Renal cortical epithelial cell (primary cell): ENCODE data around the gene ST8SIA3. TPM values are rescaled to one million over a fixed set of nuclear protein-coding genes. Genes with fewer than 3 reads are reported as not detected.

Experiments
- DNase-seq: peaks from one replicate; pipeline ENCODE4 v3.0.0-alpha.2; 2011; ENCODE audit warnings: low read depth
- total RNA-seq: library from RNA; depleted of rRNA; stranded (reverse); fragments of >200 nt; gene quantifications from 2 replicates; pipeline ENCODE4 v1.2.3, GENCODE V29; 2014

ST8SIA3 gene, protein sequence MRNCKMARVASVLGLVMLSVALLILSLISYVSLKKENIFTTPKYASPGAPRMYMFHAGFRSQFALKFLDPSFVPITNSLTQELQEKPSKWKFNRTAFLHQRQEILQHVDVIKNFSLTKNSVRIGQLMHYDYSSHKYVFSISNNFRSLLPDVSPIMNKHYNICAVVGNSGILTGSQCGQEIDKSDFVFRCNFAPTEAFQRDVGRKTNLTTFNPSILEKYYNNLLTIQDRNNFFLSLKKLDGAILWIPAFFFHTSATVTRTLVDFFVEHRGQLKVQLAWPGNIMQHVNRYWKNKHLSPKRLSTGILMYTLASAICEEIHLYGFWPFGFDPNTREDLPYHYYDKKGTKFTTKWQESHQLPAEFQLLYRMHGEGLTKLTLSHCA
- not detected in 2 replicates for total RNA-seq

DNA sequence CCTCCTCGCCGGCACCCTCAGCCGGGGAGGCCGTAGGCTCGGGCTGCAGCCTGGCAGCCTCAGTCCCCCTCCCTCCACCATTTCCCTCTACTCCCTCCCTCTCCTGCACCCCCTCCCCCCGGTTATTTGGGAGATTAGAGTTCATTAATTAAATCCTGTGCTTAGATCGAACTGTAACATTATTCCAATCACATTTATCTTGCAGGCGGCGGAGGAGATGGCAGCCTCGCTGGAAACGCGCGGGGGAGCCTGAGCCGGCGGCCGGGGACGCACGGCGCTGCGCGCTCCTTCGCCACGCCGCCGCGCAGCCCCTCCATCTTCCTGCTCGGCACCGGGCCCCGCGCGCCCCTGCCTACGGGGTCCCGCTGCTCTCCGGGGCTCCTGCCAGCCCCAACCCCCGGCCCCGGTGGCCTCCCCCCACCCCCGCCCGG is at the start of gene ST8SIA3:
TSS of gene ST8SIA3 (plus strand) at position 287 of the 431 bp plus-strand sequence. CDS start 290 bp downstream, outside the sequence.
- no peak for DNase-seq

DNA sequence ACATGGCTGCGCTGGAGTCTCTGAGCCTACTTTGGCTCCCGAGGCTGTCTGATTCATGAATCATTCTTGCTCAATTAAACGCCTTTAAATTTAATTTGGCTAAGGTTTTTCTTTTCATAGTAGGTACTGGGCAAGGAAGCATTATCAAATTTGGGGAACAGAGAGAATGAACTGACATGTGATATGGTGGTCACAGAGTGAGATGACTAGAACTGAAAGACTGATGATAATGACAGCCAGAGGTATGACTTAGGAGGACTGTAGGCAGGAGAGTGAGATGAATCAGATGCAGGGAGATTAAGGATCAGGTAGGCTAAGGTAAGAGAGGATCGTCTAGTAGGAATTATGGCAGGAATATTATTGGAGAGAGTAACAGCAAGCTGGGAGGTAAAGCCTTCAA is 40.9 kb upstream of the ST8SIA3 start:
- DNase-seq, result no peak

DNA sequence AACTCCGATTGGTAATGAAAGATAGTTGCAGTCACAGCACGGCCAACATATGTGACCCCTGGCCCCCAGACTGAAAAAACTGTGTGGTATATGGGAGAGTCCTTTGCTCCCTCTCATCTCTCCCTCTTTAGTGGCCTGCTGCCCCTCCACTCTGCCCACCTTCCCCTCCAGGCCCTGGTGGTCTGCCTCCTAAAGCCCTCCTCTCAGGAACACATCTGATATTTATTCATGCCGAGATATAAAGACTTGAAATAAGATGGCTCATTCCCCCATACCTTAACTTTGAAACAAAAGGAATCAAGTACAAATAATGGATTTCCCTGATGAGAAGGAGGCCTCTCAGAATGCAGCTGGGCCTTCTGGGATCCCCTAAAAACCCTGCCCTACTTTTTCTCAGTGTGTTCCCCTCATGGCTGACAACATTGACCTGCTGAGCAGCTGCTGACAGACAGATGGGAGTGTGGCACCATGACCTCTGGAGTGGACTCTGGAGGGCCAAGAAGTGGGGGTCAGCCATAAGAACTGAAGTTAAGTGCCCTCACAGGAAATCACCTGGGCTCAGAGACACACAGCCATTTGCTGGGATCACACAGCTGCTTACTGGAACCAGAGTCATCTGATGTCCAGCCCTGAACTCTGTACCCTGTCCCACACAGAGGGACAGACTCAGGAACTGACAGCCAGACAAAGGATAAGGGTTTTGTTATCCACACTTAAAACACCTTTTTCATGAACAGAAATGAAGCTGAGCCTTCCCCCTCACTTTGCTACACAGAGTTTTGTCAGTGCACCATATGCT is 39.8 kb upstream of the ST8SIA3 start:
- no peak for DNase-seq

DNA sequence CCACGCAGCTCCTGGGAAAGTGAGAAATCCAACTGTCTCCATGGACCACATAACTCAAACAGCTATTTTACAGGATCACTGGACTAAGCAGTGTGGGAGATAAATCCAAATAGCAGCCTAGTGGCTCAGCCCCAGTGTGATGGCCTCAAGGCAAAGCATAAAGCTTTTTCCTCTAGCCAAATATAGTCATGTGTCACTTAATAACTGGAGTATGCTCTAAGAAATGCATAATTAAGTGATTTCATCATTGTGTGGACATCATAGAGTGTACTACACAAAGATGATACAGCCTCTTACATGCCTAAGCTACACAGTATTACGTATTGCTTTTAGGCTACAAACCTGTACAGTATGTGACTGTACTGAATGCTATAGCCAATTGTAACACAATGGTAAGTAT is 31.8 kb upstream of the ST8SIA3 start:
- no peak for DNase-seq

DNA sequence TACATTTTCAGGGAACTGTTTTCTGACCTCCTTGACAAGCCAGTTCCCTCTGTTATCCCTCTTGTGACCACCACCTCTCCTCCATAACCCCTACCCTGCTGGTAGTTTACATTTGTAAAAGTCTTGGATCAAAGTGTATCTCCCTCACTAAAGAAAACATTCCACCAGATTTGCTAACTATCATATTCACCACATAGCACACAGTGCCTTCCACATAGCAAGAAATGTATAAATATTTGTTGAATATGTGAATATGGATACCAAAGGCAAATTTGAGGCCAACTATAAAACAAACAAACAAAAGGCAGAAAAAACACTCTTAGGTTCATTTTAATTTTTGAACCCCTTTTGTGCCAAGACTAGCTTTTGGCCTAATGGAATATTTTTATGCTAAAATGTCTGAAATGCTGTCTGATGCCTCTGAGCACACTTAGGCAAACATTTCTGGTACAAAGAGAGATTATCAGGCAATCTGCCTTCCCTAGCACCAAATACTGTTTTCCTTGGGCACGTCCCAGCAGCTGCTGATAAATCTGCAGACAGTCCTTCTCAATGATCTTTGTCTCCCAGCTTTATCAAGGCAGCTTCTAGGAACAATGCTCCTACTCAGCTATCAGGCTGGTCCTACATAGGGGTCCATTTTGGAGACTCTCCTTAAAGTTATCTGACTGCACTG is 26.7 kb upstream of the ST8SIA3 start:
- no peak for DNase-seq

DNA sequence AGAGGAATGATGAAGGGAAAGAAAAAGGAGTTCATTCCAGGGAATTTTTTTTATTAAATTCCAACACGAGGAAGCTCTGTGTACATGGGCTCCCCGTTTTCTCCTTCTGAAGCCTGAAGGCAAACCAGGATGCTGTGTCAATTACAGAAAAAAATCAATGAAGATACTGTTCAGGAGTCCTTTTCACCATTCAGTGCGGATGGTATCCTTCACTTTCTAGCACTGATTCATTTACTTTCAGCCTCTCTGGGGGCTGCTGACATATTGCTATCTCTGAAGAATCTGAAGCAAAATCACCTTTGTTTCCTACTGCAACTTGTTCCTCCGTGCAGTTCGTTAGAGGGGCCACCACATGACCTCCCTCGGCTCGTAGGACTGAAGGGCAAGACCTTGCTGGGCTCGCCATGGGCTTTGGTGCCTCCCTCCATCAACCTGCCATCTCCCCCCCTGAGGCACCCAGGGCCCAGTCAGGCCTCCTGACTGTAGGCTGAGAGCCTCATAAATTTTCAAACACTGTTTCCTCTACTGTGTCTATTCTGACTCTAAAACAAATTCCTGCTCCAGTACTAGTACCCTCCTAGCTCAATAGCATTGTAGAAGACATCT is 25.5 kb upstream of the ST8SIA3 start:
- no peak for DNase-seq

DNA sequence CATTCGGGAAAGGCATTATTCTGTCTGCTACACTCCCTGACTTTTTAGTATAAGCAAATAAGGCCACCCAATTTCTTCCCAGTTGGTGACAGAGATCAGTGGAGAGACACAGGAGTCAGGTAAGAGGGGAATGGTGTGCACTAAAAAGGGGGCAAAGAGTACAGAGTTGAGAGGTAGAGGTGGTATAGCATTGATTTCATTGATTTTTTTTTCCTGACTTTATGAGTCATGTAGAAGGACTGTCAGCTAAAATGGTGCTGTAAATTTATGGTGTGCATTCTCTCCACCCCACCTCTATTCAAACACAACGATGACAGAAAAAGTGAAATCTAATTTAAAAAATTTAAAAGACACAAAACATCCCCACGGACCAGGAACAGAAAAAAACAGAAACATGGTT is 23.7 kb upstream of the ST8SIA3 start:
- no peak for DNase-seq

DNA sequence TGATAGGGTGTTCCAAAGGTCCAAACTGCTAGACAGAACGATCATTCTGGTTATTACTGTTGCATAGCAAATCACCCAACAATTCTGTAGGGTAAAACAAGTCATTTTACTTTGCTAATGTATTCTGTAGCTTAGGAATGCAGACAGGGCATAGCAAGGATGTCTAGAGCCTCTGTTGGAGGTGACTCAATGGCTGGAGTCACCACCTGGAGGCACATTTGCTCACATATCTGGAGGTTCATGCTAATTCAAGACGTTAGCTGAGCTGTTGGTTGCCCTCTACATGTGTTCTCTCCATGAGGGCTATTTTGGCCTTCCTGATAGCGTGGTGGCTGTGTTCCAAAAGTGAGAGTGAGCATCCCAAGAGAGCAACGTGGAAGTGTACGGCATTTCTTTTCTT is 22.5 kb upstream of the ST8SIA3 start:
- DNase-seq, result no peak

DNA sequence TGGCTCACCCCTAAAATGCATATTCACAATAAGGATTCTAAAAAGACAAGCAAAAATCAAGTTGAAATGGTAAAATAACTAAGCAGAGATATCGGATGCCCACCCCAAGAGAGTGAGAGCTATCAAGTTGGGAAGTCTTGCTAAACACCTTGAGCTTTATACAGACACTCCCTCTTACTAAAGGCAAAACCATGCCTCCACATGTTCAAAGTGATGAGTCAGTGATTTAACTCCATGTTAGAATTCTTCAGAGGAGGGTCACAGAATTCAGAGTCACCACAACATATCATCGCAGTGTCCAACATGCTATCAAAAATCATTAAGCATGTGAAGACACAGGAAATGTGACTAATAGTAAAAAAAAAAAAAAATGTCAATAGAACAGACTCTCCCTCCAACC is 20.6 kb upstream of the ST8SIA3 start:
- DNase-seq, result no peak

DNA sequence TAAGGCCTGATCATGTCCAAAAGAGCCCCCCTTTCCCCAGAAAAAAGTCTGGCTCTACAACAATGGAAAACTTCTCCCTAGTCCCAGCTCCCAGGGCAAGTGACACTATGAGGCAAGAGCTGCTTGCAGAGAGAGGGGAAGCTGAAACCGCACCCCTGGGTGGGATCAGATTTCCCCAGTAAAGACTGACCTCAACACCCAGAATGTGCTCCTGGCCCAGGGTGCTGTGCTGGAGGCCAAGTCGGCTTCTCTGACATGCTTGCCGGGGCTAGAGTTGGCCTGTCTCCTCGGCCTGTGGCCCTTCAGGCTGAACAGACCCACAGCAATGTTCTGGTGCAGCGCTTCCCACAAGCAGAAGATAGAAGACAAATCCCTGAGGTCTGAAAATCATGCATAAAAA is 18.4 kb upstream of the ST8SIA3 start:
- DNase-seq, result no peak

DNA sequence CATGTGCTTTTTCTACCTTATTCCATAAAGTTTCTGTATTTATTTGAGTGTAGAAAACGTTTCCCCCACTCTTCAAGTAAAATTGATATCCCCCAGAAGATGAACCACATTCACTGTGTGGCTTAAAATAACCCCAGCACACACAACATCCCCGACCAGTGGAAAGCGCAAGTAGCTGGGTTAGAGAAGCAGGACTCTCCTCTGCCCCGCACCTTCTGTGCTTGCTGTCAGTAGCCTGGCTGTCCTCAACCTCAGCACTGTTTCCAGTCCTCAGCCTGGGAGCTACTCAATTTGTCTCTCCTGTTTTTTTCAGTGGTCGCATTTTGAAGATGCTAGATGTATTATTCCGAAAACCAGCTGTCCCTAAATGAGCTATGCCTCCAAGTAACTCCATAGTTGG is 18.0 kb upstream of the ST8SIA3 start:
- DNase-seq, result no peak

DNA sequence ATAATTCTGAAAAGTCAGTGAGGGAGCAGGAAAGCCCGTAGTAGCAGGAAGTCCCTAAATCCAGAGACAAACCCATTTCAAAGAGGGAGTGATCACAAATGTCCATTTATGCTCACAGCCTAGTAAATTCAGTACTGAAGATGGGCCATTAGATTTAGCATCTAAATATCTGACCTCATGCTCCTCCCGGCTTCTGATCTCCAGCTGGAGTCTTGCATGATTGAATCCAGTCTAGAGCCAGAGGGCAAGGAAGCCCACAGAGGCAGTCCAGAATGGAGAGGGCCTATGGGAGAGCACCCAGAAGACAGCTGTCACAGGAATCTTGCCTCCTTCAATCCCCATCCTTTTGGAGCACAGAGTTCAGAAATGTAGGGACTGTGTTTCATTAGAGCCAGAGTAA is 16.0 kb upstream of the ST8SIA3 start:
- DNase-seq, result no peak

DNA sequence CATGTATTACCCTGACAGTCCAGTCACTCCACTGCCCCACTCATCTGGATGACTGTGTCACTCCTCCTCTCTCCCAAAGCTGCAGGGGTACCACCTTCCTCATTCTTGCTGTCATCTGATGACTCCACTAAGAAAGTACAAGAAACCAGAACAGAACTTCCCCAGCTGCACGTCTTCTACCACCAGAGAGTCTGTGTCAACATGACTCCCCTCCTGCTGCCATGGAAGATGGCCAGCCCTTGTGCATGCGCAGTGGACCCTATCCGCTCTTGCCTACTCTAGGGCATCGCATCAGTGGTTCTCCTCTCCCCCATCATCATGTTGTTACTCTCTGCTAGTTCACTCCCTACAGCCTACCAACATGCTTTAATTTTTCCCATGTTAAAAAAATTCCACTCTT is 14.5 kb upstream of the ST8SIA3 start:
- no peak for DNase-seq

DNA sequence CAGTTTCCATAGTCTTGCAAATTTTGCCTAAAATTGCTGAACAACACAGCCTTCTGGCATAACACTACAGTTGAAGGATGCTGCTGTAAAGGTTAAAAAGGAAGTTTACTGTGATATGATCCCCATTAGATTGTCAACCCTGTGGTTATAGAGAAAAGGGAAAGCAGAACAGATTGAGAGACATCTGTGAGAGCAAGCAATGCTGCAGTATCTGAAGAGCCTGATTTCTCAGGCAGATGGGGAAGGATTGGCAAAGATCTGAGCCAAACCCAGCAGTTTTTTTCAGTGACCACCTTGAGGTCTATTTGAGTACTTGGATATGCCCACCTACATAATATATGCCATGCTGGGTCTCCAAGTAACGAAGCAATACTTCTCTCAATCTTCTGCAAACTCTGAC is 8.5 kb upstream of the ST8SIA3 start:
- no peak for DNase-seq

DNA sequence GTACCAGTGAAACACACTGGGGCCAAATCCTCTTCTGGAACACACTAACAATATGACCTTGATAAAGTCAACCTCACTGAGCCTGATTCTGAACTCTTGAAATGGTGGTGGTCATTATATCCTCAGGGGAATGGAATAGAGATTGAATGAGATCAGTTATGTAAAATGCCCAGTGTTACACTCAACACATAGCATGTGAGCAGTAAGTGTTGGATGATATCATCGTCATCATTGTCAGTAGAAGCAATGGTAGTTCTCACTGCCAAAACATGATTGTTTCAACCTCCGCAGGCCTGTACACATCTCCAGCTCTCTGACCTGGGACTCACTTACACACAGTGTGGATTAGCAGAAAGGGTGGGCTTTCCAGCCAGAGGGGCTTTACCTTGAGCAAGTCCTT is 5.5 kb upstream of the ST8SIA3 start:
- DNase-seq, result no peak

DNA sequence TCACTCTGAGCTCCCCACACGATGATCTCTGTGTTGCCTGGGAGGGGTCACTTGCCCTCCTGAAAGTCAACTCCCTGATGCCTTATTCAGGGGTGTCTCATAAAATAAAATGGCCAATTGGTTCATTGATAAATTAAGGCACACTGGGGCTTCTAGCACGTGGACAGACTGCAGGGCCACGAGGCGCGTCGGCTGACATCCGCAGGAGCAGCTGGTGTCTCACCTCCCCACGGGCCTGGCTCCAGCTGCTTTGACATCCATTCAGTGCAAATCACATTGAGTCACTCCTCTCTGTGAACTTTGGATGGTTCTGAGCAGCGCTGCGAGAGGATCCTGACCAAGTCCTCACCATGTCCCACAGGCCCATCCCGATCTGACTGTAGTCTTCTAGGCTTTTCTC is 4.6 kb upstream of the ST8SIA3 start:
- DNase-seq, result no peak

DNA sequence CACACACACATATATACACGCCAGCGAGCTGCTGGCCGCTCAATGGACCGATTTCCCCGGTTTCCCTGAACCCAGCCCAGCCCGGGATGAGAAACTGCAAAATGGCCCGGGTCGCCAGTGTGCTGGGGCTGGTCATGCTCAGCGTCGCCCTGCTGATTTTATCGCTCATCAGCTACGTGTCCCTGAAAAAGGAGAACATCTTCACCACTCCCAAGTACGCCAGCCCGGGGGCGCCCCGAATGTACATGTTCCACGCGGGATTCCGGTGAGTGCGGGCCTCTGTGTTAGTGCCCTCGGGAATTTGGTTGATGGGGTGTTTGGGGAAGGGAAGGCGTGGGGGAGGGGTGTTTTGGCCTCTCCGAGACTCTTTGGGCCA is 392 bp downstream of the ST8SIA3 start:
- DNase-seq, result no peak

DNA sequence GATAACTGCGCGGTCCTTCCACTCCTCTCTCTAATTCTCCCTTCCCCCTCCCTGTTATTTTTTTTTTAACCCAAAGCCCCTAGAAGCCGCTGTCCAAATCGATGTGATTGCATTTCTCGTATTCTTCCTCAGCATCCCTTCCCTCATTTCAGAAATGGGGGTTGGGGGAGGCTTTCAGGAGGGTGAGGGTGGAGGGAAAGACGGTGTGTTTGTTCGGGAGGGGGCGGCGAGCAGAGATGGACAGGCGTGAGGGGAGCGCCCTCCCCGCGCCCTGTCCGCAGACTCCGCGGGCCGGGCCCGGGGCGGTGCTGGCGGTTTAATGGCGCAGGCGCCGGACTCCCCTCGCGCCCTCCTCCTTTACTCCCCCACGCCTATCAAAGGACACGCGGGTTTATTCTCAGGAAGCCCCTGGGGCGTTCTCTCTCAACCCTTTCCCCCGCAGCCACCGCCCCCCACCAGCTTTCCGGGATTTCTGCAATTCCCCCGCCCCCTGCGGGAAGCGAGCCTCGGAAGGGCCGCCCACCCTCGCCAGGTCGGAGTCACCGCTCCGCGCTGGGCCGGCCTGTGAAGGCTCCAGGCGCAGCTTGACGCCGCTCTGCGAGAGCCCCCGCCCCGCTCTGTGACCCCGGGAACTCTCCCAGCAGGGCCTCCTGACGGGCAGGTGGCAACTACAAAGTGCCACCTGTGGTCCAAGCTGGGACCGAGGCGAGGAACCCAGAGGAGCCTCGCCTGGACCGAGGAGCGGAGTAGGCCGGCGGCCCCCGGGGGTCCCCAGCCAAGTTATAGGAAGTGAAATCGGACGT is 981 bp downstream of the ST8SIA3 start:
- no peak for DNase-seq

DNA sequence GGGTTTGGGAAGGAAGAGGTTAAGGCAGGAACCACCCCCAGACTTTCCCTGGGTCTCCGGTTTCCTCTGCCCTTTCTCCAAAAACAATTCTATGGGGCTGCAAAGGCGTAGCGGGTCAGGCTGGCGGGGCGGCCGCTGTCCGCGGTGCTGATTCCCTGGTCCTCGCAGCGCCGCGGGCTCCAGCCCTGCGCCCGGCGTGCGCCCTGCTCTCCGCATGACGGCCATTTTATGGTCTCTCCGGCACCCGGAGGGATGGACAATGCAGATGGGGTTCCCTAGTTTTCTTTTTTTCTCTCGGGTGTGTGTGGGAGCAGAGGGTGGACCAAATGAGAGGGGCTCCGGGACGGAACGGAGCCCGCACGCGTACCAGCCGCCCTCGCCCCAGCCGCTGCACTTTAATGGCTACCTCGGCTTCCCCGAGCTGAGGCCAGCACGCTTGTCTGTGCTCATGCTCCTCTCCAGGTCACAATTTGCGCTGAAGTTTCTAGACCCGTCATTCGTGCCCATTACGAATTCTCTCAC is 1.6 kb downstream of the ST8SIA3 start:
- peak; percentile 5 for DNase-seq

DNA sequence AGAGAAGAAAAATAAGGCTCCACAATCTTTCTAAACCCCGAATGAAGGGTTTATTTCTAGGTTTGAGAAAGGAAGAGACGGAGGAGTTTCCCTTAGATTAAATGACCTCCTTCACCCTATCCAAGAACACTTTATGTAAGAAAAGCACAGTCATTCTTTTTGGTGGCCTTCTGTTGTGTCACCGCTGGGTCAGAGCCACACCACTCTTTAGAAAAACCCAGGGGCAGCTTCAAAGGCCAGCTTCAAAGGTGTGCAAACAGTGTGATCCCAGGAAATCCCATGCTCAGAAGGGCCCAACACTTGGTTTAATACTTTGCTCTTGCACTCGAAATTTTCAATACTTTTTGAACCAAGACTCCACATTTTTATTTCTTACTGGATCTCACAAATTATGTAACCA is 7.1 kb downstream of the ST8SIA3 start:
- no peak for DNase-seq

DNA sequence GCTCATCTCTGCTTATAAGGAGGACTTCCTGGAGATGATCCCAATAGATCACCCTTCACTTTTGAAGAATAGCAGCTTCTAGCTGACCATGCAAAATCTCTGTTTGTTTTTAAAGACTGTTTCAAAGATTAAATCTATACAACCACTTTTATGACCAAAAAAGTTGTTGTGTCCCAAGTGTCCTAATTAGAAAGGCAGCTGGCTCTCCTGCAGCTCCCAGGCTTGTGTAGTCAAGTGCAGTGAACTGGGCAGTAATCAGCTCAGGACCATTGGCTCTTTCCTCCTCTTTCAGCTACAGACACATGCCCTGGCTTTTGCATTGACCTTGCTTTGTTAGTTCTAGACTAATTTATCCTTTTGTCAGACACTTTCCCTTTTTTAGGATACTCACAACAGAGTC is 10.4 kb downstream of the ST8SIA3 start:
- no peak for DNase-seq
